Fibroblast of lung (primary cell): ENCODE data around the gene ZXDC. TPM values are rescaled to one million over a fixed set of nuclear protein-coding genes. Genes with fewer than 3 reads are reported as not detected.

Experiments
- DNase-seq, 2 donors: peaks; one replicate each; pipeline versions ENCODE4 v3.0.0 to v3.0.0-alpha.2; 2010; ENCODE audit warnings: low read depth in 2 of 2
- H2AFZ ChIP-seq: 2 replicates; pipeline ENCODE4 v1.5.1; 2012; ENCODE audit warnings: low read length, control low read depth, inconsistent platforms
- H3K27ac ChIP-seq: 2 replicates; pipeline ENCODE4 v1.5.1; 2011; ENCODE audit warnings: low read length, control low read depth; ENCODE audit not compliant: insufficient read depth
- H3K27me3 ChIP-seq: 2 replicates; pipeline ENCODE4 v1.5.1; 2011; ENCODE audit warnings: mild to moderate bottlenecking, low read length; ENCODE audit not compliant: control insufficient read depth, insufficient read depth
- H3K36me3 ChIP-seq: 2 replicates; pipeline ENCODE4 v1.5.1; 2011; ENCODE audit warnings: low read length; ENCODE audit not compliant: control insufficient read depth, insufficient read depth
- H3K4me1 ChIP-seq: 2 replicates; pipeline ENCODE4 v1.5.1; 2011; ENCODE audit warnings: low read length; ENCODE audit not compliant: control insufficient read depth, insufficient read depth; ENCODE audit errors: extremely low read depth
- H3K4me2 ChIP-seq: 2 replicates; pipeline ENCODE4 v1.5.1; 2011; ENCODE audit warnings: low read length, control low read depth; ENCODE audit not compliant: insufficient read depth; ENCODE audit errors: extremely low read depth
- H3K4me3 ChIP-seq, 4 experiments: fragments of 200-600 bp in 1 of 4; sonication (generic) in 1 of 4; replicated peaks in 1 of 4; 2 replicates each; pipeline ENCODE4 v1.5.1; 2011 to 2016; ENCODE audit warnings: low read length in 4 of 4, low read depth in 3 of 4, mild to moderate bottlenecking in 3 of 4, control low read depth in 2 of 4, inconsistent platforms in 1 of 4, mixed read lengths in 1 of 4; ENCODE audit not compliant: insufficient read depth in 1 of 4; ENCODE audit errors: control extremely low read depth in 1 of 4
- H3K79me2 ChIP-seq: 2 replicates; pipeline ENCODE4 v1.5.1; 2012; ENCODE audit warnings: mild to moderate bottlenecking, low read length, inconsistent platforms; ENCODE audit not compliant: control insufficient read depth, insufficient read depth
- H3K9ac ChIP-seq: 2 replicates; pipeline ENCODE4 v1.5.1; 2011; ENCODE audit warnings: mild to moderate bottlenecking, low read length, control low read depth; ENCODE audit not compliant: insufficient read depth
- H3K9me3 ChIP-seq: 2 replicates; pipeline ENCODE4 v1.5.1; 2012; ENCODE audit warnings: low read depth, low read length; ENCODE audit not compliant: control insufficient read depth, insufficient read depth
- H4K20me1 ChIP-seq: 2 replicates; pipeline ENCODE4 v1.5.1; 2011; ENCODE audit warnings: low read length; ENCODE audit not compliant: control insufficient read depth, insufficient read depth; ENCODE audit errors: extremely low read depth
- CTCF ChIP-seq, 2 donors: IDR thresholded peaks in 1 of 2; conservative IDR thresholded peaks in 1 of 2; 1 replicate in 1 of 2; 2 replicates in 1 of 2; pipeline ENCODE4 v1.5.1; 2011 to 2012; ENCODE audit warnings: low read length in 2 of 2, control low read depth in 1 of 2, inconsistent platforms in 1 of 2, low read depth in 1 of 2, mild to moderate bottlenecking in 1 of 2
- EZH2 ChIP-seq: IDR thresholded peaks from 2 replicates; pipeline ENCODE4 v1.5.1; 2012; ENCODE audit warnings: low read length, control low read depth, mild to moderate bottlenecking; ENCODE audit errors: missing control alignments
- polyA plus RNA-seq, 2 donors: library from polyadenylated mRNA; depleted of rRNA in 1 of 2; stranded (reverse) in 1 of 2; unstranded in 1 of 2; fragments of >200 nt; gene quantifications; 2 replicates each; pipeline ENCODE4 v1.2.1, GENCODE V29; 2011 to 2012; ENCODE audit warnings: missing spikeins in 1 of 2
- total RNA-seq: library from RNA; depleted of rRNA; stranded (reverse); fragments of >200 nt; gene quantifications from 2 replicates; pipeline ENCODE4 v1.2.1, GENCODE V29; 2014

ZXDC gene
- total and polyA plus RNA-seq, 2 donors (not counting 1 experiment from before 2014, with no cell fraction given), result 5.9 to 17.8 TPM

- H3K36me3 ChIP-seq, result no peaks in the 10 kb centered on the region
- no peaks in the 10 kb centered on the region for H3K9me3 ChIP-seq
- H3K4me2 ChIP-seq, result peak overlapping the region; percentile 71
- no peaks in the 10 kb centered on the region for H3K79me2 ChIP-seq
- peak overlapping the region in 2 of 4 experiments; percentile 10 to 28 for H3K4me3 ChIP-seq
- peaks cover 10% of the 10 kb centered on the region for H3K27me3 ChIP-seq
- no peaks in the 10 kb centered on the region for H4K20me1 ChIP-seq
- no peaks in the 10 kb centered on the region for H3K4me1 ChIP-seq
- no peak overlapping the region for H3K9ac ChIP-seq
- TF ChIP-seq EZH2 (no peak), CTCF (conservative IDR thresholded peaks at IDR 0.05 in 1 of 2, IDR thresholded peaks at IDR 0.05 in 1 of 2; ENCODE audit: low read depth in 1 of 2, low read length in 2 of 2) (no peak)
- H2AFZ ChIP-seq, result no peak overlapping the region
- no peak for DNase-seq
- no peak overlapping the region for H3K27ac ChIP-seq
Measured at GRCh38 chr3:126524429-126524988, 48.8 kb upstream of the ZXDC start.

- peak within 1 kb of the TSS; percentile 71 for H3K4me2 ChIP-seq
- peaks cover 14% of the 10 kb centered on the region for H3K27me3 ChIP-seq
- H2AFZ ChIP-seq, result no peak within 1 kb of the TSS
- no peaks in the 10 kb centered on the region for H3K79me2 ChIP-seq
- TF ChIP-seq CTCF (conservative IDR thresholded peaks at IDR 0.05 in 1 of 2, IDR thresholded peaks at IDR 0.05 in 1 of 2; ENCODE audit: low read depth in 1 of 2, low read length in 2 of 2), result no peak
- no peak for TF ChIP-seq EZH2
- H3K36me3 ChIP-seq, result no peaks in the 10 kb centered on the region
- H3K9ac ChIP-seq, result no peak within 1 kb of the TSS
- H3K4me3 ChIP-seq, result peak within 1 kb of the TSS in 2 of 4 experiments; percentile 10 to 28
- H3K4me1 ChIP-seq, result no peaks in the 10 kb centered on the region
- no peaks in the 10 kb centered on the region for H3K9me3 ChIP-seq
- DNase-seq, result peak; percentile 12 to 60
- no peak within 1 kb of the TSS for H3K27ac ChIP-seq
- H4K20me1 ChIP-seq, result no peaks in the 10 kb centered on the region
Measured at GRCh38 chr3:126523745-126524428, 48.2 kb upstream of the ZXDC start, which contains the start of gene CHST13. CHST13 (plus strand) TSS chr3:126524155; CDS start chr3:126524333, 178 bp downstream.

- H3K9me3 ChIP-seq, result no peaks in the 10 kb centered on the region
- DNase-seq, result peak; percentile 21 to 50
Measured at GRCh38 chr3:126522363-126522788, 46.7 kb upstream of the ZXDC start.

More at GRCh38 chr3:126522363-126522788, 46.7 kb upstream of the ZXDC start:
- no peak overlapping the region for H3K9ac ChIP-seq
- H3K27ac ChIP-seq, result no peak overlapping the region
- no peak overlapping the region for H3K4me3 ChIP-seq
- H3K4me2 ChIP-seq, result no peak overlapping the region
- H4K20me1 ChIP-seq, result no peaks in the 10 kb centered on the region
- no peaks in the 10 kb centered on the region for H3K79me2 ChIP-seq
- H3K36me3 ChIP-seq, result no peaks in the 10 kb centered on the region
- no peak overlapping the region for H2AFZ ChIP-seq
- peaks cover 20% of the 10 kb centered on the region for H3K27me3 ChIP-seq
- TF ChIP-seq EZH2 (no peak), CTCF (conservative IDR thresholded peaks at IDR 0.05 in 1 of 2, IDR thresholded peaks at IDR 0.05 in 1 of 2; ENCODE audit: low read depth in 1 of 2, low read length in 2 of 2) (peak; percentile 84 to 88)
- no peaks in the 10 kb centered on the region for H3K4me1 ChIP-seq
